ENCODE data around the gene UBE2J2.

Gene UBE2J2

DNA sequence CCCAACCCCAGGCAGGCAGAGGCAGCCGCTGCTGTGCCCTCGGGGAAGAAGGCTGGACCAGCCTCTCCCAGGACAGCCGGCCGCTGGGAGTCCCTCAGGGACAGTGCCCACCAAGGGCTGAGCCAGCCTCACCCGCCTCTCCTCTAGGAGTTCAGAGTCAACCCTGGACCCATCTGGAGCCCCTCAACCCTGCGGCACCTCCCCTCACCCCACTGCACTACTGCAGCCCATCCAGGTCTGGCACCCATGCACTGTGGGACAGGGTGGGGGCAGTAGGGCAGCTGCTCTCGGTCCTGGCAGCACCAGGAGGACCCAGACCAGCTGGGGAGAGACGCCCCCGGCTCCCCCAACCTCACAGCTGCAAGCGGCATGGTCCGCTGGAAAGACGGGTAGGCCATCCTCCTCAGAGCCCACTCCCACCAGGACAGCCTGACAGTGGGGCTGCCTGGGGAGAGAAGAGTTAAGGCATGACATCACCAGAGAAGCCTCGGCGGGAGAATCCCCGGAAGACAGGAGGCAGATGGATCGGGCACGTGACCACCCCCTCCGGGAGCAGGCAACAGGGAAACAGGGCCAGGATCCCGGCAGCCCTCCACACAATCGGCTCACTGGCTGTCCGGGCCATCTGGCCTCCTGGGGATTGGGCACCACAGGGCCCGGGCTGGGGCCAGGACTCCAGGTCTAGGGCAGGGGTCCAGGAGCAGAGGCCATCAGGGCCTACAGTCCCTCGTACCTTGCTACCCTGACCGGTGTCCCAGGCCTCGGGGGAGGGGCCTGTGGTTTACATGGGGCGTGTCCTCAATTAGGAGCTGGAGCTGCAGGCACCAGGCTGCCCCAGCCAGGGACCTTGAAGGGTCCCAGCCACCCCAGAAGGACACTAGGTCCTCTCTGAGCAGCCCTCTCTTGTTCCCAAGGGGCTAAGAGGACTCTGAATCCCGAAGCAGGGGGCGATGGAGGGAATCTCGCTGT lies 31.0 kb upstream of the UBE2J2 start:
- Histone ChIP-seq H3K79me2 (ENCODE audit: insufficient read depth, low read length) (peaks cover 51% of the 10 kb centered on the region), H4K20me1 (ENCODE audit: insufficient read depth, low read length) (peaks cover 55% of the 10 kb centered on the region), H2AFZ (ENCODE audit: low read depth, low read length) (no peak overlapping the region), H3K9ac (ENCODE audit: low read depth, low read length) (peak overlapping the region; percentile 96), H3K36me3 (ENCODE audit: insufficient read depth, low read length) (peaks cover 10% of the 10 kb centered on the region; the same call in 1 of the 2 replicates), H3K4me3 (ENCODE audit: low read depth in 1 of 2, low read length in 2 of 2) (peak overlapping the region in 1 of 2 experiments; percentile 96; a peak in 1 of 4 replicates), H3K4me2 (ENCODE audit: insufficient read depth, low read length) (peak overlapping the region; percentile 76), H3K9me3 (ENCODE audit: insufficient read depth, low read length, severe bottlenecking) (no peaks in the 10 kb centered on the region), H3K27me3 (ENCODE audit: insufficient read depth, low read length, poor library complexity) (no peaks in the 10 kb centered on the region), H3K4me1 (ENCODE audit: insufficient read depth, low read length) (peaks cover 34% of the 10 kb centered on the region), H3K27ac (ENCODE audit: low read length) (peak overlapping the region; percentile 47; the same call in 1 of the 2 replicates)
- DNase-seq (no peak), ATAC-seq (ENCODE audit: insufficient read depth, low read depth) (no peak)
- TF ChIP-seq CTCF (IDR thresholded peaks at IDR 0.05; ENCODE audit: borderline replicate concordance, extremely low read depth, low read length, poor library complexity, severe bottlenecking) (no peak), EZH2 (IDR thresholded peaks at IDR 0.05; ENCODE audit: borderline replicate concordance, low read depth, low read length, severe bottlenecking) (no peak)

DNA sequence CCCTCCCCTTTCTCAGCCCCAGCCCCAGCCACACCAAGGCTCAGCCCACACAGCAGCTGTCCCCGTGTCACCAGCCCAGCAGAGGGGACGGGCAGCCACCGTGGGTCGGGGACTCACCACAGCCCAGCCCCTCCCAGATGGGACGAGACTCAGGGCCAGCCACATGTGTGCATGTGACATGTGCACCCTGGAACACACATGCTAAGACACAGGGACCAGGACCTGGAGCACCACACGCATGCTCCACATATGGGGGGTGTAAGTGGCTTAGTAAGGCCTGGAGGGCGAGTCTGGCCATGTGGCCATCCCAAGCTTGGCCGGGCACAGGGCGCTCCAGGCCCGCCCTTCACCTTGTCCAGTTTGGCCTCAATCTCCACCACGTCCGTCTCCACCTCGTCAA lies 30.1 kb upstream of the UBE2J2 start:
- peaks cover 26% of the 10 kb centered on the region for H3K4me1 ChIP-seq (ENCODE audit: insufficient read depth, low read length)
- H3K36me3 ChIP-seq (ENCODE audit: insufficient read depth, low read length), result peaks cover 6% of the 10 kb centered on the region; the same call in 1 of the 2 replicates
- no peaks in the 10 kb centered on the region for H3K27me3 ChIP-seq (ENCODE audit: insufficient read depth, low read length, poor library complexity)
- DNase-seq (no peak), ATAC-seq (ENCODE audit: insufficient read depth, low read depth) (no peak)
- H3K79me2 ChIP-seq (ENCODE audit: insufficient read depth, low read length), result peaks cover 42% of the 10 kb centered on the region
- H3K9me3 ChIP-seq (ENCODE audit: insufficient read depth, low read length, severe bottlenecking), result no peaks in the 10 kb centered on the region
- no peak overlapping the region for H3K4me3 ChIP-seq (ENCODE audit: low read depth in 1 of 2, low read length in 2 of 2)
- H3K27ac ChIP-seq (ENCODE audit: low read length), result no peak overlapping the region
- H4K20me1 ChIP-seq (ENCODE audit: insufficient read depth, low read length), result peaks cover 63% of the 10 kb centered on the region
- H3K4me2 ChIP-seq (ENCODE audit: insufficient read depth, low read length), result no peak overlapping the region
- no peak overlapping the region for H2AFZ ChIP-seq (ENCODE audit: low read depth, low read length)
- H3K9ac ChIP-seq (ENCODE audit: low read depth, low read length), result no peak overlapping the region
- TF ChIP-seq CTCF (IDR thresholded peaks at IDR 0.05; ENCODE audit: borderline replicate concordance, extremely low read depth, low read length, poor library complexity, severe bottlenecking) (no peak), EZH2 (IDR thresholded peaks at IDR 0.05; ENCODE audit: borderline replicate concordance, low read depth, low read length, severe bottlenecking) (no peak)

DNA sequence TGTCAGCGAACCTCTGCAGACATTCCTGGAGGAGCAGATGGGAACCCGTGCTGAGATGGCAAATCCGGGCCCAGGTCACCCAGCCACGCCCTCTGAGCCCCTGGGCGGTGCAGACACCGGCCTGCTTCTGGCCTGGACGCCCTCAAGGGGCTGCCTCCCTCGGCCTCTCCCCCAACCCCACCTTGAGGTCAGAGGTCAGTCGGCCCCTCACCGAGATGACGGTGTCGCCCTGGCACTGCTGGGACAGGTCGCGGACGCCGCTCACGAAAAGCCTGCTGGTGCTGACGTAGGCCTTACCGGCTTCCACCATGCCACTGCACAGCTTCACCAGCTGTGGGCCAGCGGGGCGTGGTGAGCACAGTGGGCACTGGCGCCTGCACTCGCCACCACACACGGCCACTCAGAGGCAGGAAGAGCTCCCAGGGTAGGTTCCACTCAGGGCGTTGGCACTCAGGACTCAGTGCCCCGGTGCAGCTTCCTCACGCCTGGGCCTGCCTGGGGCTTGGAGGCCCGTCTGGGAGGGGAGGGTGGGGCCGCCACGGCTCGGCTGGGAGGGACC lies 29.4 kb upstream of the UBE2J2 start:
- no peak overlapping the region for H3K9ac ChIP-seq (ENCODE audit: low read depth, low read length)
- no peak overlapping the region for H3K4me3 ChIP-seq (ENCODE audit: low read depth in 1 of 2, low read length in 2 of 2)
- ATAC-seq (ENCODE audit: insufficient read depth, low read depth) (no peak), DNase-seq (no peak)
- H3K9me3 ChIP-seq (ENCODE audit: insufficient read depth, low read length, severe bottlenecking), result no peaks in the 10 kb centered on the region
- peaks cover 66% of the 10 kb centered on the region for H4K20me1 ChIP-seq (ENCODE audit: insufficient read depth, low read length)
- peaks cover 5% of the 10 kb centered on the region; the same call in 1 of the 2 replicates for H3K36me3 ChIP-seq (ENCODE audit: insufficient read depth, low read length)
- peaks cover 39% of the 10 kb centered on the region for H3K79me2 ChIP-seq (ENCODE audit: insufficient read depth, low read length)
- H3K27ac ChIP-seq (ENCODE audit: low read length), result no peak overlapping the region
- peaks cover 26% of the 10 kb centered on the region for H3K4me1 ChIP-seq (ENCODE audit: insufficient read depth, low read length)
- no peak overlapping the region for H3K4me2 ChIP-seq (ENCODE audit: insufficient read depth, low read length)
- no peak overlapping the region for H2AFZ ChIP-seq (ENCODE audit: low read depth, low read length)
- H3K27me3 ChIP-seq (ENCODE audit: insufficient read depth, low read length, poor library complexity), result no peaks in the 10 kb centered on the region
- no peak for TF ChIP-seq EZH2 (IDR thresholded peaks at IDR 0.05; ENCODE audit: borderline replicate concordance, low read depth, low read length, severe bottlenecking)
- no peak for TF ChIP-seq CTCF (IDR thresholded peaks at IDR 0.05; ENCODE audit: borderline replicate concordance, extremely low read depth, low read length, poor library complexity, severe bottlenecking)

Data from DND-41 (cell line).